MM.1S (cell line): ENCODE data around the gene BRF1.

Experiments used
- EZH2phosphoT487 ChIP-seq: fragments of 300-600 bp; sonication (generic); IDR thresholded peaks from 2 replicates; pipeline ENCODE4 v1.6.1; 2018; ENCODE audit warnings: antibody characterized with exemption, low read length
- TF ChIP-seq, protein P1 (sequence below): fragments of 300-600 bp; sonication (generic); IDR thresholded peaks from 2 replicates; pipeline ENCODE4 v1.5.1; 2016; ENCODE audit warnings: antibody characterized with exemption, low read length, mixed read lengths

DNA sequence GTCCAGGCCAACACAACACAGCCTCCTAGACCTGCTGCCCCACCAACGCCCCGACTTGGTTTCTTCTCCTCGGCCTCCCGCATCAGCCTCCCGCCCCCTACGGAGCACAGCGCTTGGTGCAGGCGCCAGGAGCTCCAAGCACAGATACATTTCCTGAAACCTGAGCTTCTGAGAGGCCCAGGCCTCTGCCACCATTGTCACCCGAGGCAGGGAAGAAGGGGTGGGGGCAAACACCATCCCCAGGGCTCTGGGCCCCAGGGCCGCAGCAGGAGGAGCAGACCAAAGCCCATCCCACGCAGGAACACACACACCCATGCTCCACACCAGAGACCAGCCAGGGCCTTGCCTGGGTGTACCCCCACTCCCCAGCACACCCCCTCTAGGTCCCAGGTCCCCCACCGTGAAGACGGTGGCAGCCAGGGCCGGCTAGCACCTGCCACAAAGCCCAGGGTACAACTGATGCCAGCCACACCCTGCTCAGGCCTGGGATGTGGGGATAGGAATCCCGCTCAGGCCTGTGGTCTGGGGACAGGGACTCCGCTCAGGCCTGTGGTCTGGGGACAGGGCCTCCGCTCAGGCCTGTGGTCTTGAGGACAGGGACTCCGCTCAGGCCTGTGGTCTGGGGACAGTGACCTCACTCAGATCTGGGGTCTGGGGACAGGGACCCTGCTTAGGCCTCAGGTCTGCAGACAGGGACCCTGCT lies 137.6 kb downstream of the BRF1 start:
- TF ChIP-seq, protein P1, sequence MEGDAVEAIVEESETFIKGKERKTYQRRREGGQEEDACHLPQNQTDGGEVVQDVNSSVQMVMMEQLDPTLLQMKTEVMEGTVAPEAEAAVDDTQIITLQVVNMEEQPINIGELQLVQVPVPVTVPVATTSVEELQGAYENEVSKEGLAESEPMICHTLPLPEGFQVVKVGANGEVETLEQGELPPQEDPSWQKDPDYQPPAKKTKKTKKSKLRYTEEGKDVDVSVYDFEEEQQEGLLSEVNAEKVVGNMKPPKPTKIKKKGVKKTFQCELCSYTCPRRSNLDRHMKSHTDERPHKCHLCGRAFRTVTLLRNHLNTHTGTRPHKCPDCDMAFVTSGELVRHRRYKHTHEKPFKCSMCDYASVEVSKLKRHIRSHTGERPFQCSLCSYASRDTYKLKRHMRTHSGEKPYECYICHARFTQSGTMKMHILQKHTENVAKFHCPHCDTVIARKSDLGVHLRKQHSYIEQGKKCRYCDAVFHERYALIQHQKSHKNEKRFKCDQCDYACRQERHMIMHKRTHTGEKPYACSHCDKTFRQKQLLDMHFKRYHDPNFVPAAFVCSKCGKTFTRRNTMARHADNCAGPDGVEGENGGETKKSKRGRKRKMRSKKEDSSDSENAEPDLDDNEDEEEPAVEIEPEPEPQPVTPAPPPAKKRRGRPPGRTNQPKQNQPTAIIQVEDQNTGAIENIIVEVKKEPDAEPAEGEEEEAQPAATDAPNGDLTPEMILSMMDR: no peak
- TF ChIP-seq EZH2phosphoT487: no peak
